Right atrium auricular region (tissue), 2 donors: ENCODE measurements around the gene PPFIA2. TPM values are rescaled to one million over a fixed set of nuclear protein-coding genes. Genes with fewer than 3 reads are reported as not detected.
"Not testable (repeated sequence)": the region's sequence is repeated elsewhere in the genome, so short reads cannot be mapped to it uniquely, and the experiment has no call there.

Experiments
- DNase-seq: peaks from one replicate; pipeline ENCODE4 v3.0.0-alpha.2; 2019; ENCODE audit warnings: low spot score
- H3K27ac ChIP-seq, 2 donors: fragments of 200-600 bp; sonication (generic); 1 replicate in 1 of 2; 2 replicates in 1 of 2; pipeline ENCODE4 v1.5.1; 2016 to 2019
- H3K27me3 ChIP-seq, 2 donors: fragments of 200-600 bp; sonication (generic); one replicate each; pipeline versions ENCODE4 v1.5.1 to v1.6.0; 2017 to 2019
- H3K36me3 ChIP-seq: fragments of 200-600 bp; sonication (generic); one replicate; pipeline ENCODE4 v1.5.1; 2016
- H3K4me1 ChIP-seq, 2 donors: fragments of 200-600 bp; sonication (generic); one replicate each; pipeline versions ENCODE4 v1.5.1 to v1.6.0; 2017 to 2019
- H3K4me3 ChIP-seq, 2 donors: fragments of 200-600 bp; sonication (generic); 1 replicate in 1 of 2; 2 replicates in 1 of 2; pipeline ENCODE4 v1.5.1; 2017 to 2019; ENCODE audit warnings: mild to moderate bottlenecking in 1 of 2, moderate library complexity in 1 of 2
- H3K9me3 ChIP-seq, 2 donors: fragments of 200-600 bp; sonication (generic); one replicate each; pipeline ENCODE4 v1.5.1; 2019
- total RNA-seq, 2 donors: library from RNA; depleted of rRNA; stranded (reverse); fragments of >200 nt; gene quantifications; one replicate each; pipeline ENCODE4 v1.1.0, GENCODE V29; 2016
- TF ChIP-seq, protein P1 (sequence below), 2 donors: fragments of 200-600 bp; sonication (generic); IDR thresholded peaks; one replicate each; pipeline ENCODE4 v1.5.1; 2019; ENCODE audit warnings: antibody characterized with exemption in 2 of 2

Gene PPFIA2
- total RNA-seq, 2 donors from 2014 or later, result 0.20 to 0.48 TPM

DNA sequence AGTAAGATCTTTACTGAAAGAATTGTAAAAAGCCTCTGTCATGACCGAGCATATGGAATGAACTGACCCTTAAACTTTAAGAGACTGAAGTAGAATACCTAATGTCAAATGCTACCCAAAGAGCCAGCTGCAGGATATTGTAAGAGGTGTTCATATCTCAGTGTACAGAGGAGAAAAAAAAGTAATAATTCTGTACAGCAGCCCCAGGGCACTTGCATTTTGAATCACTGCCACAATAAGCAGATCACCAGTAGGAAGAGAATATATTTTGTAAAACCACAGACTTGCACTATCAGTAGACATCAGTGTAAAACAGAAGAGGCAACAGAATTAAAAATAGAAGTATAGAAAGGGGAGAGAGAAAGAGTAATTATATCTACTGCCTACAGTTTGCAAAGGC is 162.6 kb downstream of the PPFIA2 start:
- TF ChIP-seq, protein P1, sequence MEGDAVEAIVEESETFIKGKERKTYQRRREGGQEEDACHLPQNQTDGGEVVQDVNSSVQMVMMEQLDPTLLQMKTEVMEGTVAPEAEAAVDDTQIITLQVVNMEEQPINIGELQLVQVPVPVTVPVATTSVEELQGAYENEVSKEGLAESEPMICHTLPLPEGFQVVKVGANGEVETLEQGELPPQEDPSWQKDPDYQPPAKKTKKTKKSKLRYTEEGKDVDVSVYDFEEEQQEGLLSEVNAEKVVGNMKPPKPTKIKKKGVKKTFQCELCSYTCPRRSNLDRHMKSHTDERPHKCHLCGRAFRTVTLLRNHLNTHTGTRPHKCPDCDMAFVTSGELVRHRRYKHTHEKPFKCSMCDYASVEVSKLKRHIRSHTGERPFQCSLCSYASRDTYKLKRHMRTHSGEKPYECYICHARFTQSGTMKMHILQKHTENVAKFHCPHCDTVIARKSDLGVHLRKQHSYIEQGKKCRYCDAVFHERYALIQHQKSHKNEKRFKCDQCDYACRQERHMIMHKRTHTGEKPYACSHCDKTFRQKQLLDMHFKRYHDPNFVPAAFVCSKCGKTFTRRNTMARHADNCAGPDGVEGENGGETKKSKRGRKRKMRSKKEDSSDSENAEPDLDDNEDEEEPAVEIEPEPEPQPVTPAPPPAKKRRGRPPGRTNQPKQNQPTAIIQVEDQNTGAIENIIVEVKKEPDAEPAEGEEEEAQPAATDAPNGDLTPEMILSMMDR (IDR thresholded peaks at IDR 0.05), result no peak
- Histone ChIP-seq H3K4me1 (no peaks in the 10 kb centered on the region), H3K4me3 (no peak overlapping the region), H3K9me3 (no peaks in the 10 kb centered on the region), H3K27me3 (no peaks in the 10 kb centered on the region), H3K36me3 (no peaks in the 10 kb centered on the region), H3K27ac (no peak overlapping the region)
- no peak for DNase-seq

DNA sequence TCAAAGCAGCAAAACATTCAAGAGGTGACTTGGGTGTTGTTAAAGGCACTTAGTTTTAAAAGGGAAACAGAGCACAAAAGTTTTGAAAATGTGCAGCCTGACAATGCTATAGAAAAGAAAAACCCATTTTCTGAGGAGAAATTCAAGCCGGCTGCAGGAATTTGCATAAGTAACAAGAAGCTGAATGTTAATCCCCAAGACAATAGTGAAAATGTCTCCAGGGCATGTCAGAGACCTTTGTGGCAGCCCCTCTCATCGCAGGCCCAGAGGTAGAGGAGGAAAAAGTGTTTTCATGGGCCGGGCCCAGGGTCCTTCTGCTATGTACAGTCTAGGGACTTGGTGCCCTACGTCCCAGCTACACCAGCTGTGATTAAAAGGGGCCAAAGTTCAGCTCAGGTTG is 167.9 kb downstream of the PPFIA2 start:
- Histone ChIP-seq H3K4me1 (no peaks in the 10 kb centered on the region), H3K4me3 (no peak overlapping the region), H3K9me3 (peaks cover 0 to 10% of the 10 kb centered on the region in 2 donors), H3K27ac (no peak overlapping the region), H3K27me3 (no peaks in the 10 kb centered on the region), H3K36me3 (no peaks in the 10 kb centered on the region)
- TF ChIP-seq, protein P1 (IDR thresholded peaks at IDR 0.05), result no peak
- DNase-seq, result no peak

DNA sequence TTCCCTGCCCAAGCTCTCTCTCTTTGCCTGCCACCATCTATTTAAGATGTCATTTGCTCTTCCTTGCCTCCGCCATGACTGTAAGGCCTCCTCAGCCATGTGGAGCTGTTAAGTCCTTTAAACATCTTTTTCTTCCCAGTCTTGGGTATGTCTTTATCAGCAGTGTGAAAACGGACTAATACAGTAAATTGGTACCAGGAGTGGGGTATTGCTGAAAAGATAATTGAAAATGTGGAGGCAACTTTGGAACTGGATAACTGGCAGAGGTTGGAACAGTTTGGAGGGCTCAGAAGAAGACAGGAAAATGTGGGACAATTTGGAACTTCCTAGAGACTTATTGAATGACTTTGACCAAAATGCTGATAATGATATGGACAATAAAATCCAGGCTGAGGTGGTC is 168.4 kb downstream of the PPFIA2 start:
- H3K36me3 ChIP-seq, H3K4me3 ChIP-seq, H3K27ac ChIP-seq, H3K4me1 ChIP-seq, H3K9me3 ChIP-seq, H3K27me3 ChIP-seq, DNase-seq: not testable (repeated sequence)

DNA sequence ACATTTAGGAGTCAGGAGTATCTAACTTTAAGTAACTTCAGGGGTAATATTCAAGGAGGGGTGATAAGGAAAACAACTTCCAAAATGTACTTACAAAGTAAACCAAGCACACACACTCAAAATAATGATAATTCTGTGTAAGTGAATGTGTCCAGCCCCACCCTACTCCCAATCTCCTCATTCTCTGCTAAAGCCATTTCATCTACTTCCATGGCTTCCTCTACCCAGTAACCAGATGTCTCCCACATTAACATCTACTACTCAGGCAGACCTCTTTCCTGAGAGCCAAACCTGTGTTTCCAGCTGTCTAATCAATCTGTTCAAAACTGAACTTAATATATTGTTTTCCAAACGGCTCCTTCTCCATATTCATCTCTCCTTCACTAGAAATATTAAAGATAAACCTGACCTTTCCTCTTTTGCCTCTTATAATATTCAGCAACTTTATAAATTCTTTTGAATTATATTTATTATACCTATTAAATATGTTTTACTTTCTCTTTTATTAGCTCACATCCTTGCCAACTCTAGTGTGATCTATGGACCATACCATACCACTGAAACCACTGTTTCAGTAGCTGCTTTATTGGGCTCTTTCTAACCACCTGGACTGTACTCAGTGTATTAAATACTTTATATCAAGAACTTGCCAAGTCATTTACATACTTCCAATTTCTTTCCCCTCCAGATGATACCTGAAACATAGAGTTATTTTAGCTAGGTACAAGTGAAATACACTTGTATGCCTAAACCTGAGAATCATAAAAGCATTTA is 170.7 kb downstream of the PPFIA2 start:
- Histone ChIP-seq H3K27me3 (no peaks in the 10 kb centered on the region), H3K9me3 (peaks cover 0 to 10% of the 10 kb centered on the region in 2 donors), H3K4me1 (no peaks in the 10 kb centered on the region), H3K27ac (no peak overlapping the region), H3K4me3 (no peak overlapping the region), H3K36me3 (no peaks in the 10 kb centered on the region)
- TF ChIP-seq, protein P1 (IDR thresholded peaks at IDR 0.05), result no peak
- no peak for DNase-seq

DNA sequence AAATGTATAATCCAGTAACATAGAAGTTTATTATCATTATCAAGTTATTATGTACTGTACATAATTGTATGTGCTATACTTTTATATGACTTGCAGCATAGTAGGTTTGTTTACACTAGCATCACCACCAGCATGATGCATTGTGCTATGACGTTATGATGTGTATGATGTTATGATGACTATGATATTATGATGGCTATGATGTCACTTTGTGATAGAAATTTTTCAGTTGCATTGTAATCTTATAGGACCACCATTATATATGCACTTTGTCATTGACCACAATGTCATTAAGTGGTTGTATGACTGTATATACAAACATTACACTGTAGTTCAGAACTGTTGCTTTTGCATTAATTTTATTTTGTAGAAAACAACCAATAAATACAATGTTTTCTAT is 173.4 kb downstream of the PPFIA2 start:
- TF ChIP-seq, protein P1 (IDR thresholded peaks at IDR 0.05), result no peak
- Histone ChIP-seq H3K36me3 (no peaks in the 10 kb centered on the region), H3K27me3 (no peaks in the 10 kb centered on the region), H3K9me3 (peaks cover 0 to 6% of the 10 kb centered on the region in 2 donors), H3K4me3 (no peak overlapping the region), H3K27ac (no peak overlapping the region), H3K4me1 (no peaks in the 10 kb centered on the region)
- no peak for DNase-seq

DNA sequence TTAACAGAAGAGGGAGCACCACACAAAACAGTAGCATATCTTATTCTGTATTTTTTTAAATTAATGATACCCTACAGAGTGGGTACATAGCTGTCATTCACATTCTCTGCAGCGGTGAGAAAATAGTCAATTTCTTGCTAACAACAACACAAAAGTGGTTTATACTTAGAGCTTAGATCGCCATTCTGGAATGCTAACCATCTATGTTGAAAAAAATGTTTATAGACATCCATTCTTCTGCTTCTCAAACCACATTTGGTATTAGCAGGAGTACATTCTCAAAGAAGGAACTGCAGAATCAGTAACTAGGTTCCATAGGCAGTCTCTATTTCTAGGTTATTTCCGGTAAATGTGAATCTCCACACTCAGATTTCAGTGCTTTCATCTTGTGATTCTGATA is 185.9 kb downstream of the PPFIA2 start:
- Histone ChIP-seq H3K27ac (no peak overlapping the region), H3K4me1 (no peaks in the 10 kb centered on the region), H3K27me3 (no peaks in the 10 kb centered on the region), H3K9me3 (no peaks in the 10 kb centered on the region), H3K36me3 (no peaks in the 10 kb centered on the region), H3K4me3 (no peak overlapping the region)
- TF ChIP-seq, protein P1 (IDR thresholded peaks at IDR 0.05), result no peak
- DNase-seq, result no peak
